GM18867 (cell line): Measurements from ENCODE around the gene DECR2.
"Not testable (repeated sequence)": the region's sequence is repeated elsewhere in the genome, so short reads cannot be mapped to it uniquely, and the experiment has no call there.

Experiments used
- ATAC-seq: cut with Tn5 transposase; IDR thresholded peaks from one replicate; pipeline ENCODE4 v1.9.1; 2021; ENCODE audit warnings: mild to moderate bottlenecking, moderate library complexity; ENCODE audit not compliant: unreplicated experiment

DECR2 gene

DNA sequence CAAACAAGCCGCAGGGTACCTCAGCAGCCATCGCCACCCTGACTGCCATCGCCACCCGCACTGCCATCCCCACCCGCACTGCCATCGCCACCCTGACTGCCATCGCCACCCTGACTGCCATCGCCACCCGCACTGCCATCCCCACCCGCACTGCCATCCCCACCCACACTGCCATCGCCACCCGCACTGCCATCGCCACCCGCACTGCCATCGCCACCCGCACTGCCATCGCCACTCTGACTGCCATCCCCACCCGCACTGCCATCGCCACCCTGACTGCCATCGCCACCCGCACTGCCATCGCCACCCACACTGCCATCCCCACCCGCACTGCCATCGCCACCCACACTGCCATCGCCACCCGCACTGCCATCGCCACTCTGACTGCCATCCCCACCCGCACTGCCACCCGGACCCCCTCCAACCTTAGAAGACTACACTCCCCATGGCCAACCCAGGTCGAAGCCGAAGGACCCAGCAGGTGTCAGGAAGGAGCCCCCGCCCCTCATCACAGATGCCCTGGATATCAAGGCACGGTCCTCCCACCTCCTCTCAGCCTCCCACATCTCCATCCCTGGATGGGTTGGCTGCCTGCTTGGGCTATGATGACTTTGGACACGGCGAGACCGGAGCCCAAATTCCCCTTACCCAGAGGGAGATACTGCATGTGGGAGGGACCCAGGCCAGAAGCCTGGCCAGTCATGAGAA is 23.4 kb upstream of the DECR2 start:
- ATAC-seq = not testable (repeated sequence)

- no peak for ATAC-seq
Measured at GRCh38 chr16:378821-379182, 22.9 kb upstream of the DECR2 start.

- no peak for ATAC-seq
Measured at GRCh38 chr16:379183-379960, 22.3 kb upstream of the DECR2 start.

GRCh38 chr16:379961-380761 is 21.5 kb upstream of the DECR2 start:
- ATAC-seq = no peak

DNA sequence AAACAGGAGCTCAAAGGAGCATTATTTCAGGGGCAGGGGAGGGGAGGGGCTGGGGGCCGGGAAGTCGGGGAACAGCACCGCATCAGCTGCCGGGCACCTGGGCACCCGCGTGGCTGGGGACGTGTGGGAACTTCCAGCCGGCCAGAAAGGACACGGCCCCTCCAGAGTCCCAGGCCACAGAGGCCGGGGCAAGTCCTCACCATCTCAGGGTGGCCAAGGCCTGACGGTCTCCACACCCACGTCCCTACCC is 21.0 kb upstream of the DECR2 start:
- no peak for ATAC-seq

DNA sequence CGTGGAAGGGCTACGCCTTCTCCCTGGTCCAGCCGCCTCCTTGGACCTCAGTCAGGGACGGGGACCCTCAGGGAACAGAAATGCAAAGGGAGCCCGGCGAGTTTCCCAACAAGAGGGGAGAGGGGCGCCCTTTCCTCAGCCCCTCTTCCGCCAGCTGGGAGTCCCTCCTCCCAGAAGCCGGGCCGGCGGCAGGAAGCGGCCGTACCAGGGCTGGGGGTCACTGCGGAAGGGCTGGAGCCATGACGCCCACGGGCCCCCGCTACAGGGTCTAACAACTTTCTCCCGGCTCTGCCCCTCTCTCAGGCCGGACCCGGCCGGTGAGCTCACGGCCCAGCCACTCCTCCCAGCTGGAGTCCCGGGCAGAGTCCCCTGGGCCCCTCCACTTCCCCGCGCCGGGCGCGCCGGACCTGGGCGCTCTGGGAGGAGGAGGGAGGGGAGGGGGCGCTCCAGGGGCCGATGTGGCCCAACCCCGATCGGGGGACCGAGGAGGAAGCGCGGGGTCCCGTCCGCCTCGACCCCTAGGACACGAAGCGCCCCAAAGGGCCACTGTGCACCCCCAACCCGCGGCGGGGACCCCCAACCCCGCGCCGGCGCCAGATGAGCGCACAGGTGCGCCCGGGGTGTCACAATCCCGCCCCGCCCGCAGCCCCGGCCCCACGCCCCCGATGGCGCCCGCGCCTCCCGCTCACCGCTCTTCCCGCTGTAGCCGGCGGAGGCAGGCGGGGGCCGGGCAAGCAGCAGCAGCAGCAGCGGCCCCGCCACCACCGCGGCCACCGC is 20.5 kb upstream of the DECR2 start:
- ATAC-seq = peak; percentile 30

DNA sequence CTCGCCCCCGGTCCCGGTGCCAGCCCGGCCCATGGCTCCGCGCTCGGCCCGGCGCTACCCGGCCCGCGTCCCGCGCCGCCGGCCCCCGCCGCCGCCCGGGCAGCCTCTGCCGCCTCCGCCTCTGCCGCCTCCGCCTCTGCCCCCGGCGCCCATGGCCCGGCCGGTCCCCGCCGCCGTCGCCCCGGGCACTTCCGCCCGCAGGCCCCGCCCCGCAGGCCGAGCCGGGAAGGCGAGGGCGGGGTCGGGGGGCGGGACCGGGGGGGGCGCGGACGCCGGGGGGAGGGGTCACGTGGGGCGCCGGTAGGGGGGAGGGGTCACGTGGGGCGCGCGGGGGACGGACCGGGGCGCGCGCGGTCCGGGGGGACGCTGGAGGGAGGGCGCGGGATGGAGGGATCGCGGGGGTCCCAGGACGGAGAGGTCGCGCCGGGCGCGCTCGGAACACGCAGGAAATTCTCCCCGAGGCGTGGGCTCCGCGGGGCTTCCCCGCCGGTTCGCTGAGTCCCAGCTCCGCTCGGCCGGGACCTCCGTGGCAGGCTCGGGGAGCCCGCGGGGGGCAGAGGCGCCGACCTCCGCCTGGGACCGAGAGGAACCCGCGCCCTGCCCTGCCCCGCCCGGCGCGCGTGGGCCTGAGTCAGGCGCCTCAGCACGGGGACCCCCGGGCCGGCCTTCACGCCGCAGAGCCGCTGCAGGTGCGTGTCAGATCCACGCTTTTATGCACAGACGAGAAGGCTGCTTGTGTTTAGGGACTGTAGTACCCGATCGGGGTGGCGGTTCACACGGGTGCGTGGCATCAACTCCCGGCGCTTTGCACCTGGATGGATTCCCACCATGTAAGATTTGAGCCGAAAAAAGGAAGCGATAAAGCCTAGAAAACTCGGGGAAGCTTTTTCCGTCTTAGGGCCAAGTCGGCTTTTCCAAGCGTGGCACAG is 19.6 kb upstream of the DECR2 start, which contains the start of gene PGAP6:
Gene PGAP6, minus strand, starts transcription at position 190 of the 929 bp plus-strand sequence. Its CDS starts 157 bp downstream, at position 33.
- peak; percentile 52 for ATAC-seq

GRCh38 chr16:383326-384051 is 18.2 kb upstream of the DECR2 start:
- ATAC-seq = no peak

DNA sequence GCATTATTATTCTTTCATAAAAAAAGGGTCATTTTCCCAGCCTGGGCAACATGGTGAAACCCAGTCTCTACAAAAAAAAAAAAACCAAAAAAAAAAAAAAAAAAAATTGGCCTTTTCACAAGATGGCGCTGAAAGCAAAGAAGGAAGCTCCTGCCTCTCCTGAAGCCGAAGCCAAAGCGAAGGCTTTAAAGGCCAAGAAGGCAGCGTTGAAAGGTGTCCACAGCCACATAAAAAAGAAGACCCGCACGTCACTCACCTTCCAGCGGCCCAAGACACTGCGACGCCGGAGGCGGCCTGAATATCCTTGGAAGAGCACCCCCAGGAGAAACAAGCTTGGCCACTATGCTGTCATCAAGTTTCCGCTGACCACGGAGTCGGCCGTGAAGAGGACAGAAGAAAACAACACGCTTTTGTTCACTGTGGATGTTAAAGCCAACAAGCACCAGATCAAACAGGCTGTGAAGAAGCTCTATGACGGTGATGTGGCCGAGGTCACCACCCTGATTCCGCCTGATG is 15.0 kb upstream of the DECR2 start:
- no peak for ATAC-seq

DNA sequence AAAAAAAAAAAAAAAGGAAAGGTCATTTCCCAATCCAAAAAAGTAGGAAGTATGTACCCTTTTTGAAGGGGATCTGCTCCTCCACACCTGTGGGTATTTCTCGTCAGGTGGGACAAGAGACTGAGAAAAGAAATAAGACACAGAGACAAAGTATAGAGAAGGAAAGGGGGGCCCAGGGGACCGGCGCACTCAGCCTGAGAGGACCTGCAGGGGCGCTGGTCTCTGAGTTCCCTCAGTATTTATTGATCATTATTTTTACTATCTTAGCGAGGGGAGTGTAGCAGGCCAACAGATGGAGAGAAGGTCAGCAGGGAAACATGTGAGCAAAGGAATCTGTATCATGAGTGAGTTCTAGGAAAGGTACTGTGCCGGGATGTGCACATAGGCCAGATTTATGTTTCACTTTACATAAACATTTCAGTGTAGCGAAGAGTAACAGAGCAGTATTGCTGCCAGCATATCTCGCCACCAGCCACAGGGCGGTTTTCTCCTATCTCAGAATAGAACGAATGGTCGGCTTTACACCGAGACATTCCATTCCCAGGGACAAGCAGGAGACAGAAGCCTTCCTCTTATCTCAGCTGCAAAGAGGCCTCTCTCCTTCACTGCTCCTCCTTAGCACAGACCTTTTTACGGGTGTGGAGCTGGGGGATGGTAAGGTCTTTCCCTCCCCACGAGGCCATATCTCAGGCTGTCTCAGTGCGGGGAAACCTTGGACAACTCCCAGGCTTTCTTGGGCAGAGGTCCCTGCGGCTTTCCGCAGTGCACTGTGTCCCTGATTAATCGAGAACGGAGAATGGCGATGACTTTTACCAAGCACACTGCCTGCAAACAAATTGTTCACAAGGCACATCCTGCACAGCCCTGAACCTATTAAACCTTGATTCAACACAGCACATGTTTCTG is 13.7 kb upstream of the DECR2 start:
- not testable (repeated sequence) for ATAC-seq

- no peak for ATAC-seq
Measured at GRCh38 chr16:389352-389751, 12.3 kb upstream of the DECR2 start.

- no peak for ATAC-seq
Measured at GRCh38 chr16:391885-392335, 9.8 kb upstream of the DECR2 start.

DNA sequence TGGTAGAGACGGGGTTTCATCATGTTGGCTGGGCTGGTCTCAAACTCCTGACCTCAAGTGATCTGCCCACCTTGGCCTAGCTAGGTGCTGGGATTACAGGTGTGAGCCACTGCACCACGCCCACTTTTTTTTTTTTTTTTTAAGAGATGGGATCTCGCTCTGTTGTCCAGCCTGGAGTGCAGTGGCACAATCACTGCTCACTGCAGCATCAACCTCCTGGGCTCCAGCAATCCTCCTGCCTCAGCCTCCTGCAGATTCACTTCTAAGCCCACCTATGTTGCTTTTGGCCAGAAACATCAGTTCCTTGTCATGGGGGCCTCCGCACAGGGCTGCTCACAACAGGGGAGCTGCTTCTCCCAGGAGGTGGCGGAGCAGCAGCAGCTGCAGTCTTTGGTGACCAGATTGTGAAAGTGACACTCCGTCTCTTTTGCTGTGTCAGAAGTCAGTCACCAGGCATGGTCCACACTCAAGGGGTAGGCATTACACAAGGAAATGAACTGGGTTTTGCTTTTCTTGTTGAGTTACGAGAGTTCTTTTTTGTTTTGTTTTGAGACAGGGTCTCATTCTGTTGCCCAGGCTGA is 9.1 kb upstream of the DECR2 start:
- ATAC-seq = no peak

- no peak for ATAC-seq
Measured at GRCh38 chr16:396199-396598, 5.5 kb upstream of the DECR2 start.

GRCh38 chr16:396605-397004 is 5.1 kb upstream of the DECR2 start:
- no peak for ATAC-seq

- ATAC-seq = no peak
Measured at GRCh38 chr16:397135-397661, 4.5 kb upstream of the DECR2 start, which contains the start of gene NME4. TSS of gene NME4 (plus strand) at chr16:397199. CDS start at chr16:397223, 24 bp downstream.

DNA sequence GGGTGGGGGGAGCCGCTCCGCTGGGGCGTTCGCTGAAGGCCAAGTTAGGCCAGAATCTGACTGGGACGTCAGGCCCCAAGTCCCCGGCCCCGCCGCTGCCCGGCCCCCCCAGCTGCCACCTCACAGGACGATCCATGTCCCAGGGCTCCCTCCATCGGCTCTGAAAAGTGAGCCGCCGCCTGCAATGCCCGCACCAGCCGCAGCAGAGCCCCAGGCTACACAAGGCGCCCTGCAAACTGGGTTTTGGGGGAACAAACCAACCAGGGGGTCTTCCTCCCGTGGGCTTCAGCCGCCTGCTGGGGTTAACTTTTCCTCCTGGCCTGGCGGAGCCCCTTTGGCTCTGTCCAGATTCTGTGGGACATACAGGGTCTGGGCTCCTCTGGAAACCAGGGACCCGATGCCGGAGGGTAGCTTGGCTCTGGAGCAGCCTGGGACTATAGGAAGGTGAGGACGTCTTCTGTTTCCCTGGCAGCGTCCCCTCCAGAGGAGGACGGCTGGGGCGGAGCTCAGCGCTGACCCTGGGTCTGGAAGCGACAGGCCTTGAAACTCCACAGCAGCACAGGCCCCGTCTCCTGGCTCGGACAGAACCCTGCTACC is 3.9 kb upstream of the DECR2 start:
- no peak for ATAC-seq
